Neural cell (in vitro differentiated cells): Measurements from ENCODE around the gene CPPED1. TPM values are rescaled to one million over a fixed set of nuclear protein-coding genes. Genes with fewer than 3 reads are reported as not detected.

Experiments used
- H2AFZ ChIP-seq: fragments of 200-600, 300-800 bp; sonication (generic), shearing (Covaris generic); 2 replicates; pipeline ENCODE4 v1.6.0; 2014; ENCODE audit warnings: low read depth, mild to moderate bottlenecking, antibody characterized with exemption, low read length, moderate library complexity
- H3F3A ChIP-seq: fragments of 200-600 bp; shearing (Covaris generic); 2 replicates; pipeline ENCODE4 v1.6.1; 2016; ENCODE audit warnings: mild to moderate bottlenecking, moderate library complexity, mixed read lengths, antibody characterized with exemption, low read length; ENCODE audit not compliant: insufficient read depth, poor library complexity, severe bottlenecking
- H3K27ac ChIP-seq: fragments of 200-600, 300-800 bp; sonication (generic), shearing (Covaris generic); 2 replicates; pipeline ENCODE4 v1.5.1; 2014; ENCODE audit warnings: mild to moderate bottlenecking, low read length, moderate library complexity
- H3K27me3 ChIP-seq: fragments of 300-800, 200-600 bp; sonication (generic), shearing (Covaris generic); 2 replicates; pipeline ENCODE4 v1.6.0; 2014; ENCODE audit warnings: mild to moderate bottlenecking, low read depth, low read length, moderate library complexity; ENCODE audit not compliant: insufficient read depth
- H3K36me3 ChIP-seq: fragments of 300-800, 200-600 bp; sonication (generic), shearing (Covaris generic); 2 replicates; pipeline ENCODE4 v1.5.1; 2014; ENCODE audit warnings: mild to moderate bottlenecking, antibody characterized with exemption, low read length, moderate library complexity; ENCODE audit not compliant: insufficient read depth
- H3K4me2 ChIP-seq: fragments of 300-800, 200-600 bp; sonication (generic), shearing (Covaris generic); 2 replicates; pipeline ENCODE4 v1.6.0; 2014; ENCODE audit warnings: mild to moderate bottlenecking, low read length
- H3K4me3 ChIP-seq: fragments of 300-800, 200-600 bp; sonication (generic), shearing (Covaris generic); 2 replicates; pipeline ENCODE4 v1.5.1; 2014; ENCODE audit warnings: mild to moderate bottlenecking, low read length, moderate library complexity
- H3K79me2 ChIP-seq: fragments of 200-600 bp; shearing (Covaris generic); replicated peaks from 2 replicates; pipeline ENCODE4 v1.6.0; 2014; ENCODE audit warnings: mild to moderate bottlenecking, low read length, moderate library complexity; ENCODE audit not compliant: insufficient read depth
- H3K9ac ChIP-seq: fragments of 300-800, 200-600 bp; sonication (generic), shearing (Covaris generic); 2 replicates; pipeline ENCODE4 v1.6.1; 2016; ENCODE audit warnings: mild to moderate bottlenecking, low read length, mixed read lengths
- H3K9me2 ChIP-seq: fragments of 200-600 bp; shearing (Covaris generic); 2 replicates; pipeline ENCODE4 v1.6.1; 2016; ENCODE audit warnings: mild to moderate bottlenecking, low read length, mixed read lengths; ENCODE audit not compliant: insufficient read depth
- H3K9me3 ChIP-seq: fragments of 200-600, 300-800 bp; sonication (generic), shearing (Covaris generic); 2 replicates; pipeline ENCODE4 v1.6.1; 2016; ENCODE audit warnings: mild to moderate bottlenecking, mixed run types, low read length, moderate library complexity, mixed read lengths
- H4K20me1 ChIP-seq: fragments of 200-600 bp; shearing (Covaris generic); 2 replicates; pipeline ENCODE4 v1.6.1; 2016; ENCODE audit warnings: mild to moderate bottlenecking, mixed run types; ENCODE audit not compliant: insufficient read depth
- EP300 ChIP-seq: fragments of 450-650 bp; conservative IDR thresholded peaks from 2 replicates; pipeline ENCODE4 v1.6.1; 2014; ENCODE audit warnings: antibody characterized with exemption, mild to moderate bottlenecking, moderate library complexity; ENCODE audit not compliant: poor library complexity, severe bottlenecking
- EZH2 ChIP-seq: fragments of 200-600, 300-800 bp; shearing (Covaris generic), sonication (generic); IDR thresholded peaks from 2 replicates; pipeline ENCODE4 v1.6.1; 2014; ENCODE audit warnings: antibody characterized with exemption, low read length, borderline replicate concordance, mild to moderate bottlenecking; ENCODE audit not compliant: insufficient read depth, poor library complexity, severe bottlenecking
- MXI1 ChIP-seq: fragments of 450-650 bp; conservative IDR thresholded peaks from 2 replicates; pipeline ENCODE4 v1.6.1; 2014; ENCODE audit warnings: antibody characterized with exemption, mild to moderate bottlenecking; ENCODE audit not compliant: poor library complexity, severe bottlenecking
- POLR2AphosphoS5 ChIP-seq: IDR thresholded peaks from 2 replicates; pipeline ENCODE4 v1.6.1; 2012
- RAD21 ChIP-seq: fragments of 450-650 bp; conservative IDR thresholded peaks from 2 replicates; pipeline ENCODE4 v1.6.1; 2014; ENCODE audit warnings: antibody characterized with exemption, mild to moderate bottlenecking, moderate library complexity
- REST ChIP-seq: IDR thresholded peaks from 2 replicates; pipeline ENCODE4 v1.6.1; 2012; ENCODE audit warnings: borderline replicate concordance
- SMC3 ChIP-seq: fragments of 450-650 bp; conservative IDR thresholded peaks from 2 replicates; pipeline ENCODE4 v1.6.1; 2014; ENCODE audit warnings: antibody characterized with exemption, mild to moderate bottlenecking, moderate library complexity; ENCODE audit not compliant: poor library complexity
- TAF1 ChIP-seq: IDR thresholded peaks from 2 replicates; pipeline ENCODE4 v1.6.1; 2012; ENCODE audit warnings: low read depth
- polyA plus RNA-seq: library from polyadenylated mRNA; depleted of rRNA; stranded (reverse); fragments of >200 nt; gene quantifications from 2 replicates; pipeline ENCODE4 v1.2.3, GENCODE V29; 2014
- TF ChIP-seq, protein P1 (sequence below): fragments of 450-650 bp; IDR thresholded peaks from 2 replicates; pipeline ENCODE4 v1.5.1; 2014; ENCODE audit warnings: antibody characterized with exemption, mild to moderate bottlenecking, moderate library complexity; ENCODE audit not compliant: poor library complexity, severe bottlenecking

CPPED1 gene
- polyA plus RNA-seq, 1 donor from 2014 or later, result 2.5 TPM

- H3K9me3 ChIP-seq, result no peaks in the 10 kb centered on the region
- no peak overlapping the region for H3K4me3 ChIP-seq
- no peaks in the 10 kb centered on the region for H3F3A ChIP-seq
- TF ChIP-seq MXI1 (no peak), EZH2 (no peak), POLR2AphosphoS5 (no peak), REST (no peak), EP300 (no peak), TAF1 (no peak), SMC3 (no peak), RAD21 (no peak)
- TF ChIP-seq, protein P1, sequence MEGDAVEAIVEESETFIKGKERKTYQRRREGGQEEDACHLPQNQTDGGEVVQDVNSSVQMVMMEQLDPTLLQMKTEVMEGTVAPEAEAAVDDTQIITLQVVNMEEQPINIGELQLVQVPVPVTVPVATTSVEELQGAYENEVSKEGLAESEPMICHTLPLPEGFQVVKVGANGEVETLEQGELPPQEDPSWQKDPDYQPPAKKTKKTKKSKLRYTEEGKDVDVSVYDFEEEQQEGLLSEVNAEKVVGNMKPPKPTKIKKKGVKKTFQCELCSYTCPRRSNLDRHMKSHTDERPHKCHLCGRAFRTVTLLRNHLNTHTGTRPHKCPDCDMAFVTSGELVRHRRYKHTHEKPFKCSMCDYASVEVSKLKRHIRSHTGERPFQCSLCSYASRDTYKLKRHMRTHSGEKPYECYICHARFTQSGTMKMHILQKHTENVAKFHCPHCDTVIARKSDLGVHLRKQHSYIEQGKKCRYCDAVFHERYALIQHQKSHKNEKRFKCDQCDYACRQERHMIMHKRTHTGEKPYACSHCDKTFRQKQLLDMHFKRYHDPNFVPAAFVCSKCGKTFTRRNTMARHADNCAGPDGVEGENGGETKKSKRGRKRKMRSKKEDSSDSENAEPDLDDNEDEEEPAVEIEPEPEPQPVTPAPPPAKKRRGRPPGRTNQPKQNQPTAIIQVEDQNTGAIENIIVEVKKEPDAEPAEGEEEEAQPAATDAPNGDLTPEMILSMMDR, result no peak
- no peak overlapping the region for H3K4me2 ChIP-seq
- H3K27ac ChIP-seq, result no peak overlapping the region
- no peaks in the 10 kb centered on the region for H3K9me2 ChIP-seq
- H3K36me3 ChIP-seq, result no peaks in the 10 kb centered on the region
- H4K20me1 ChIP-seq, result no peaks in the 10 kb centered on the region
- H3K79me2 ChIP-seq, result no peaks in the 10 kb centered on the region
- no peak overlapping the region for H3K9ac ChIP-seq
- H2AFZ ChIP-seq, result no peak overlapping the region
- no peaks in the 10 kb centered on the region for H3K27me3 ChIP-seq
These were observed 40.2 kb downstream of the CPPED1 start for GRCh38 chr16:12763517-12763916.

DNA sequence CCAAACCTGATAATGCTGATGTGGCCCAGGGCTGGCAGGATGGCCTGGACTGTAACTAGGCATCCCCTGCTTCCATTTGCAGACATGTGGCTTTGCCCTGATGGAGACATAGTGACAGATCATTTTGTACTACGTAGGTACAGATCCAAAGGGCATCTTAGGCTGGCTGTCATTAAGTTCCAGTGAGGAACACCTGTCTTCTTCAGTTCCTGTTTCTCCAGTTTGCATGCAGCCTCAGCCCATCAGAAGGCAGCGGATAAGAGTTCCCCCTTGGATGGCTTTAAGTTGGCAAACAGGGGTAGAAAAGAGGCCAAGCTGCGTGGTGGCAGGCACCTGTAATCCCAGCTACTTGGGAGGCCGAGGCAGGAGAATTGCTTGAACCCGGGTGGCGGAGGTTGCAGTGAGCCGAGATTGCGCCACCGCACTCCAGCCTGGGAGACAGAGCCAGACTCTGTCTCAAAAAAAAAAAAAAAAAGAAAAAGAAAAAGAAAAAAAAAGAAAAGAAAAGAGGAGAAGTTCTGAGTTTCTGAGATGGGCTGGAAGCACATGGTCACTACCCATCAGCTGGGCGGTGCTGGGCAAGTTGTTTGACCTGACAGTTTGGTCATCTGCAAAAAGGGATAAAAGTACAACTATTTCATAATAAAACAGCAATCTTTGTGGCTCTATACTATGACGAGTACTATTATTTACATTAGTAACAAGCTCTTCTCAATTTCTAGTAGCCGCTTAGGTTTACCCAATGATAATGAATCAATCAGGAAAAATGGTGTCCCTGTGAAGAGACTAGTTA, 42.7 kb downstream of the CPPED1 start:
- Histone ChIP-seq H3K9me2 (no peaks in the 10 kb centered on the region), H3K9me3 (no peaks in the 10 kb centered on the region), H4K20me1 (no peaks in the 10 kb centered on the region), H2AFZ (no peak overlapping the region), H3K36me3 (no peaks in the 10 kb centered on the region), H3K79me2 (no peaks in the 10 kb centered on the region), H3K27ac (no peak overlapping the region), H3K9ac (no peak overlapping the region), H3F3A (no peaks in the 10 kb centered on the region), H3K27me3 (no peaks in the 10 kb centered on the region), H3K4me3 (no peak overlapping the region), H3K4me2 (no peak overlapping the region)
- TF ChIP-seq POLR2AphosphoS5 (no peak), SMC3 (no peak), RAD21 (no peak), MXI1 (no peak), EZH2 (no peak), TAF1 (no peak), EP300 (no peak), REST (no peak)
- TF ChIP-seq, protein P1, result no peak
